Lower leg skin (tissue), 3 donors: ENCODE results near the gene NOS1.
"Not testable (repeated sequence)": the region's sequence is repeated elsewhere in the genome, so short reads cannot be mapped to it uniquely, and the experiment has no call there.

Experiments used
- POLR2A ChIP-seq, 2 donors: fragments of 450-650 bp; IDR thresholded peaks; one replicate each; pipeline ENCODE4 v1.6.1; 2016 to 2017; ENCODE audit warnings: antibody characterized with exemption in 2 of 2, mild to moderate bottlenecking in 1 of 2, moderate library complexity in 1 of 2
- TF ChIP-seq, protein P1 (sequence below), 3 donors: fragments of 450-650 bp; IDR thresholded peaks; one replicate each; pipeline ENCODE4 v1.5.1; 2016; ENCODE audit warnings: antibody characterized with exemption in 3 of 3, mild to moderate bottlenecking in 3 of 3, moderate library complexity in 2 of 3

DNA sequence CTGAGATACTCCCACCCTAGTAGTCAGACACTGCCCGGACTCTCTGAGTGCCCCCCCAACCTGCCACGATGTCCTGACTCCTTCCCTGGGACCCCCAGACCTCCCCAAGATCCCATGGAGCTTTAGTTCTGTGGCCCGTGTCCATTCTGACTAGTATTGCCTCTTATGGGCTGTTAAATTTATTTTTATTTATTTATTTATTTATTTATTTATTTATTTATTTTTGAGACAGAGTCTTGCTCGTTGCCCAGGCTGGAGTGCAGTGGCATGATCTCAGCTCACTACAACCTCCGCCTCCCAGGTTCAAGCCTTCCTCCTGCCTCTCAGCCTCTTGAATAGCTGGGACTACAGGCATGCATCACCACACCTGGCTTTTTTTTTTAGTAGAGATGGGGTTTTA is 140.5 kb downstream of the NOS1 start:
- TF ChIP-seq, protein P1, sequence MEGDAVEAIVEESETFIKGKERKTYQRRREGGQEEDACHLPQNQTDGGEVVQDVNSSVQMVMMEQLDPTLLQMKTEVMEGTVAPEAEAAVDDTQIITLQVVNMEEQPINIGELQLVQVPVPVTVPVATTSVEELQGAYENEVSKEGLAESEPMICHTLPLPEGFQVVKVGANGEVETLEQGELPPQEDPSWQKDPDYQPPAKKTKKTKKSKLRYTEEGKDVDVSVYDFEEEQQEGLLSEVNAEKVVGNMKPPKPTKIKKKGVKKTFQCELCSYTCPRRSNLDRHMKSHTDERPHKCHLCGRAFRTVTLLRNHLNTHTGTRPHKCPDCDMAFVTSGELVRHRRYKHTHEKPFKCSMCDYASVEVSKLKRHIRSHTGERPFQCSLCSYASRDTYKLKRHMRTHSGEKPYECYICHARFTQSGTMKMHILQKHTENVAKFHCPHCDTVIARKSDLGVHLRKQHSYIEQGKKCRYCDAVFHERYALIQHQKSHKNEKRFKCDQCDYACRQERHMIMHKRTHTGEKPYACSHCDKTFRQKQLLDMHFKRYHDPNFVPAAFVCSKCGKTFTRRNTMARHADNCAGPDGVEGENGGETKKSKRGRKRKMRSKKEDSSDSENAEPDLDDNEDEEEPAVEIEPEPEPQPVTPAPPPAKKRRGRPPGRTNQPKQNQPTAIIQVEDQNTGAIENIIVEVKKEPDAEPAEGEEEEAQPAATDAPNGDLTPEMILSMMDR (IDR thresholded peaks at IDR 0.05), result not testable (repeated sequence)
- TF ChIP-seq POLR2A (IDR thresholded peaks at IDR 0.05), result not testable (repeated sequence)
